ENCODE data around the gene GINS1.

The GINS1 gene

GRCh38 chr20:25407311-25408169 is at the start of gene GINS1:
Gene GINS1, plus strand, starts transcription at chr20:25407673. Its CDS starts 148 bp downstream, at chr20:25407821.
- peak in 54 of 56 donors; percentile 18 to 88 (median 72) for DNase-seq

- DNase-seq, result no peak
Measured at GRCh38 chr20:25360631-25361286, 46.7 kb upstream of the GINS1 start.

GRCh38 chr20:25361287-25361683 is 46.2 kb upstream of the GINS1 start:
- DNase-seq, result no peak

GRCh38 chr20:25364180-25364788 is 43.2 kb upstream of the GINS1 start:
- DNase-seq, result no peak

- no peak for DNase-seq
Measured at GRCh38 chr20:25364879-25365699, 42.4 kb upstream of the GINS1 start.

GRCh38 chr20:25368526-25368925 is 38.9 kb upstream of the GINS1 start:
- no peak for DNase-seq

GRCh38 chr20:25368976-25369375 is 38.5 kb upstream of the GINS1 start:
- no peak for DNase-seq

GRCh38 chr20:25369529-25369928 is 37.9 kb upstream of the GINS1 start:
- DNase-seq, result no peak

GRCh38 chr20:25369971-25370370 is 37.5 kb upstream of the GINS1 start:
- no peak for DNase-seq

- DNase-seq, result no peak
Measured at GRCh38 chr20:25372584-25373336, 34.7 kb upstream of the GINS1 start.

GRCh38 chr20:25374842-25375241 is 32.6 kb upstream of the GINS1 start:
- no peak for DNase-seq

GRCh38 chr20:25376236-25376635 is 31.2 kb upstream of the GINS1 start:
- DNase-seq, result no peak

GRCh38 chr20:25376886-25377285 is 30.6 kb upstream of the GINS1 start:
- DNase-seq, result no peak

GRCh38 chr20:25378189-25378883 is 29.1 kb upstream of the GINS1 start:
- DNase-seq, result no peak

GRCh38 chr20:25378884-25379733 is 28.4 kb upstream of the GINS1 start:
- DNase-seq, result no peak

- DNase-seq, result no peak
Measured at GRCh38 chr20:25380945-25381614, 26.4 kb upstream of the GINS1 start.

GRCh38 chr20:25382704-25383370 is 24.6 kb upstream of the GINS1 start:
- no peak for DNase-seq

- DNase-seq, result no peak
Measured at GRCh38 chr20:25389401-25389857, 18.0 kb upstream of the GINS1 start.

Measured in amygdala (tissue), 56 donors.